ENCODE data around the gene PSENEN. TPM values are rescaled to one million over a fixed set of nuclear protein-coding genes. Genes with fewer than 3 reads are reported as not detected.
A peak's percentile ranks its signal among the peaks of the same experiment; 100 is the strongest.
"Not testable (repeated sequence)": the region's sequence is repeated elsewhere in the genome, so short reads cannot be mapped to it uniquely, and the experiment has no call there.

PSENEN gene
- total RNA-seq, 2 experiments from 2014 or later = 37.2 to 41.3 TPM

DNA sequence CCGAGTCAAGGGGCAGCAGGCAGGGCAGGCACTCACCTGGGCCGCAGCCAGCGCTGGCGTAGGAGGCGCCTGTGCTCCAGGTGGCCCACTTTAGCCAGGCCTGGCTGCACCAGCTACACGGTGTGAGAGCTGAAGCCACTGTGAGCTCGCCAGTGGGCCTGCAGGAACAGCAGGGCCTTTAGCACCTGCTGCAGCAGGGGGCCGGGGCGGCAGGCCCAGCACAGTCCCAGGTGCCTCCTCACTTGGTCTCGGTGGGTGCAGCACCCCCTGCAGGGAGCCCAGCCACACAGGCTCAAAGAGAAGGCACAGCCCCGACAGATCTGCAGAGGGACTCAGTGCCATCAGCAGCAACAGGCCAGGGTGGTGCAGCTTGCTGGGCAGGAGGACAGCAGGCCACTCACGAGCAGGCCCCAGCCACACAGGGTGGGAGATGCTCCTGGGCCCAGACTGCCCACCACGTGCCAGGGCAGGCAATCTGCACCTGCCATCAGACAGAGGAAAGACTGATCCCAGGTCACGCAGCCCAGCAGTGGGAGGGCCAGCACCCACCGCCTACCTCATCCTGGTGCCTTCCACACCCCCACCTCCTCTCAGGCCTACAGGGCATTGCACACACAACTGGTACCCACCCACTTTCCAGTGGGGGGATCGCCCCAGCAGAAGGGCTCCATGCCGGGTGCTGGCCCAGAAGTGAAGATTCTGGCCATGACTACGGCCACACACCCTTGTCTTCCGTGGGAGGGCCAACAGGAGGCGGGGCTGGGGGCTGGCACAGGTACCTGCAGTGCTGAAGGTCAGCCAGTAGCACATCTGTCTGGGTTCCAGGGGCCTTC is 45.7 kb downstream of the PSENEN start:
- no peak overlapping the region for H3K27ac Mint-ChIP-seq
- H3K27me3 Mint-ChIP-seq = peaks cover 8% of the 10 kb centered on the region
- DNase-seq = peak; percentile 39
- ChIA-PET CTCF (no interaction called here), POLR2A (interaction anchor here (1.2 kb wide), 1 partner anchor 15 kb away, joined by 4 read pairs; no protein-coding TSS in a partner anchor)
- no peaks in the 10 kb centered on the region for H3K9me3 Mint-ChIP-seq
- TF ChIP-seq, protein P1, sequence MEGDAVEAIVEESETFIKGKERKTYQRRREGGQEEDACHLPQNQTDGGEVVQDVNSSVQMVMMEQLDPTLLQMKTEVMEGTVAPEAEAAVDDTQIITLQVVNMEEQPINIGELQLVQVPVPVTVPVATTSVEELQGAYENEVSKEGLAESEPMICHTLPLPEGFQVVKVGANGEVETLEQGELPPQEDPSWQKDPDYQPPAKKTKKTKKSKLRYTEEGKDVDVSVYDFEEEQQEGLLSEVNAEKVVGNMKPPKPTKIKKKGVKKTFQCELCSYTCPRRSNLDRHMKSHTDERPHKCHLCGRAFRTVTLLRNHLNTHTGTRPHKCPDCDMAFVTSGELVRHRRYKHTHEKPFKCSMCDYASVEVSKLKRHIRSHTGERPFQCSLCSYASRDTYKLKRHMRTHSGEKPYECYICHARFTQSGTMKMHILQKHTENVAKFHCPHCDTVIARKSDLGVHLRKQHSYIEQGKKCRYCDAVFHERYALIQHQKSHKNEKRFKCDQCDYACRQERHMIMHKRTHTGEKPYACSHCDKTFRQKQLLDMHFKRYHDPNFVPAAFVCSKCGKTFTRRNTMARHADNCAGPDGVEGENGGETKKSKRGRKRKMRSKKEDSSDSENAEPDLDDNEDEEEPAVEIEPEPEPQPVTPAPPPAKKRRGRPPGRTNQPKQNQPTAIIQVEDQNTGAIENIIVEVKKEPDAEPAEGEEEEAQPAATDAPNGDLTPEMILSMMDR (IDR thresholded peaks at IDR 0.05) = no peak
- no peak overlapping the region for H3K4me3 Mint-ChIP-seq
- H3K36me3 Mint-ChIP-seq (ENCODE audit: low read depth) = no peaks in the 10 kb centered on the region
- no peaks in the 10 kb centered on the region for H3K4me1 Mint-ChIP-seq (ENCODE audit: low read depth)
- intact Hi-C loops (cut with micrococcal nuclease) = no loop called here
- ATAC-seq = peak; percentile 72

DNA sequence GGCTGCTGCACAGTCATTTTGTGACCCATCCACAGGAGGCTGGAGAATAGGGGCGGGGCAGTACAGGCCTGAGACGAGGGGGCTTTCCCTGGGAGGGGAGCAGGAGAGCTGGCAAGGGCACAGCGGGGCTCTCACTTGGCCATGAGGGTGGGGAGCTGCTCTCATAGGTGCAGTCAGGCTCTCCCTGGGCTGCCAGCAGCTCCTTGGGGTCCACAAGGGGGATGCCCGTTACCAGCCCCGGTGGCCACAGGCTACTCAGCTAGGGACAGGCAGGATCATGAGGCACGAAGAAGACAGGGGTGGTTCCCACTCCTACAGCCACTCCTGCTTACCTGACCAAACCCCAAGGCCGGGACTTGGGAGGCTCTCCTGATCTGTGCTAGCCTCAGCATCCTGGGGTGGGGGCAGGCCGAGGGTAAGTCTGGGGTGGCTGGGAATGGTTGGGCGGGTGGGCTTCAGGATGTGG is 46.4 kb downstream of the PSENEN start:
- H3K4me1 Mint-ChIP-seq (ENCODE audit: low read depth) = no peaks in the 10 kb centered on the region
- no peaks in the 10 kb centered on the region for H3K9me3 Mint-ChIP-seq
- H3K27ac Mint-ChIP-seq = no peak overlapping the region
- TF ChIP-seq, protein P1 (IDR thresholded peaks at IDR 0.05) = no peak
- H3K36me3 Mint-ChIP-seq (ENCODE audit: low read depth) = no peaks in the 10 kb centered on the region
- no peak overlapping the region for H3K4me3 Mint-ChIP-seq
- CTCF ChIA-PET = no interaction called here
- POLR2A ChIA-PET = interaction anchor here (1.2 kb wide), 1 partner anchor 15 kb away, joined by 4 read pairs; no protein-coding TSS in a partner anchor
- ATAC-seq = no peak
- intact Hi-C loops (cut with micrococcal nuclease) = no loop called here
- no peak for DNase-seq
- peaks cover 13% of the 10 kb centered on the region for H3K27me3 Mint-ChIP-seq

DNA sequence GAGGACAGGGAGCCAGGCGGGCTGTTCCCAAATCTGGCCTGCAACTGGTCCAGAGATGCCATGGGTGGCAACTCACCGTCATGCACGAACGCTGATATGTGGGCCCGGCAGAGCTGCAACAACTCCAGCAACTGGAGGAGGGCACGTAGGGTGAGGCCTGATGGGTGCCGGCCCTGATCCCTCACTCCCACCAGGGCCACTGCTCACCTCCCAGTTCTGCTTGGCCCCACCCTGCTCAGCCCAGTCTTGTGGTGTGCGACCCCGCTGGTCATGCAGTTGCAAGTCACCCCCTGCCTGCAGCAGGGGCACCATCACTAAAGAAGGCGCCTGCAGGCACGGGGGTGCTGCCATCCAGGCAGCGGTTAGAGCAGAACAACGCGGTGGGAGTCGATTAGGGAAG is 46.9 kb downstream of the PSENEN start:
- H3K4me1 Mint-ChIP-seq (ENCODE audit: low read depth) = peaks cover 4% of the 10 kb centered on the region
- TF ChIP-seq, protein P1 (IDR thresholded peaks at IDR 0.05) = no peak
- intact Hi-C loops (cut with micrococcal nuclease) = no loop called here
- ATAC-seq = no peak
- DNase-seq = no peak
- CTCF ChIA-PET = no interaction called here
- peaks cover 17% of the 10 kb centered on the region for H3K27me3 Mint-ChIP-seq
- H3K9me3 Mint-ChIP-seq = no peaks in the 10 kb centered on the region
- no peaks in the 10 kb centered on the region for H3K36me3 Mint-ChIP-seq (ENCODE audit: low read depth)
- POLR2A ChIA-PET = no interaction called here
- H3K27ac Mint-ChIP-seq = no peak overlapping the region
- no peak overlapping the region for H3K4me3 Mint-ChIP-seq

DNA sequence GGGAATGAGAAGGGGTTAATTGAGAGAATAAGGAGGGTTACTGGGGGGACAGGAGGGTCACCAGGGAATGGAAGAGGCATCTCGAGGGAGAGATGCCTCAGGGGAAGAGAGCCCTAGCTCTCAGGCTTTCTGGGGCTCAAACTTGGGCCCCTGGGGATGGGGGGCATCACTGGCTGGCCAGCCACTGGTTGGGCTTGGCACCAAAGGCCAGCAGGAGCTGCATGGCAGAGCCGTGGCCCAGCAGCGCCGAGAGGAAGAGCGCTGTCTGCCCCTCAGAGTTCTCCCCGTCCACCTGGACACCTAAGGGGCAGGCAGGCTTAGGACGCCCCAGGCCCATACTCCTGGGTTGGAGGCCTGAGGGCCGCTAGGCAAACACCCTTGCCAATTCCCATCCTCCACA is 47.4 kb downstream of the PSENEN start:
- H3K27ac Mint-ChIP-seq = no peak overlapping the region
- DNase-seq = no peak
- H3K36me3 Mint-ChIP-seq (ENCODE audit: low read depth) = no peaks in the 10 kb centered on the region
- peaks cover 4% of the 10 kb centered on the region for H3K4me1 Mint-ChIP-seq (ENCODE audit: low read depth)
- CTCF ChIA-PET = no interaction called here
- POLR2A ChIA-PET = no interaction called here
- TF ChIP-seq, protein P1 (IDR thresholded peaks at IDR 0.05) = no peak
- H3K4me3 Mint-ChIP-seq = no peak overlapping the region
- intact Hi-C loops (cut with micrococcal nuclease) = no loop called here
- no peaks in the 10 kb centered on the region for H3K9me3 Mint-ChIP-seq
- no peak for ATAC-seq
- peaks cover 21% of the 10 kb centered on the region for H3K27me3 Mint-ChIP-seq

DNA sequence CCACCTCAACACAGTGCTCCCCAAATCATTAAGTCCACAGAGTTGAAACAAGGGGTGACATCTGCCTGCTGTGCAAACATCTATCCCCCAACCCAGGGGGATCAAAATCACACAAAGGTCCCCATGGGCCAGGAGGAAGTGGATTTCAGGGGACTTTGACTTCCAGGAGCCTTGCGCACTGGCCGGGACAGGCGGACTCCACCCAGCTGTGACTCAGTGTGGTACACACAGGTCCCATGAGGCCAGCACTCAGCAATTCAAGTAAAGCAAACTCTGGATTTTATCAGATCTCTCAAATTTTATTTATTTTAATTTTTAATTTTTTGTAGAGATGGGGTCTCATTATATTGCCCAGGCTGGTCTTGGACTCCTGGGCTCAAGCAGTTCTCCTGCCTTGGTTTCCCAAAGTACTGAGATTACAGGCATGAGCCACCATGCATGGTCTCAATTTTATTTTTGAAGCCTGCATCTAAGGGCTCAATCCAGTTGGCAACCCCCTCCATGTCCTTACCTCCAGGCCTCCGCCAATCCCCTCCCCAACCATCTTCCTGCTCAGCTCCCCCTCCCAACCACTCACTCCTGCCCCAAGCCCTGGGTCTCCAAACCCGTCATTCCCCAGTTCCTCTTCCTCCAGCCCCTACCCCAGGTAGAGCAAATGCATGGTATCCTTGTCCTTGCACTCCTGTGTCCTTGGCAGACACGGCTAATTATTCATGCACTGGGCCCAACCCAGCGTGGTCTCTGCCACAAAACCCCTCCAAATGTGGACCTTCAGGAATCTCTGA is 48.1 kb downstream of the PSENEN start:
- ChIA-PET POLR2A (no interaction called here), CTCF (no interaction called here)
- no peak overlapping the region for H3K4me3 Mint-ChIP-seq
- TF ChIP-seq, protein P1 (IDR thresholded peaks at IDR 0.05) = no peak
- H3K36me3 Mint-ChIP-seq (ENCODE audit: low read depth) = no peaks in the 10 kb centered on the region
- DNase-seq (no peak), ATAC-seq (no peak)
- peaks cover 4% of the 10 kb centered on the region for H3K4me1 Mint-ChIP-seq (ENCODE audit: low read depth)
- H3K27me3 Mint-ChIP-seq = peaks cover 25% of the 10 kb centered on the region
- intact Hi-C loops (cut with micrococcal nuclease) = no loop called here
- H3K27ac Mint-ChIP-seq = no peak overlapping the region
- no peaks in the 10 kb centered on the region for H3K9me3 Mint-ChIP-seq

DNA sequence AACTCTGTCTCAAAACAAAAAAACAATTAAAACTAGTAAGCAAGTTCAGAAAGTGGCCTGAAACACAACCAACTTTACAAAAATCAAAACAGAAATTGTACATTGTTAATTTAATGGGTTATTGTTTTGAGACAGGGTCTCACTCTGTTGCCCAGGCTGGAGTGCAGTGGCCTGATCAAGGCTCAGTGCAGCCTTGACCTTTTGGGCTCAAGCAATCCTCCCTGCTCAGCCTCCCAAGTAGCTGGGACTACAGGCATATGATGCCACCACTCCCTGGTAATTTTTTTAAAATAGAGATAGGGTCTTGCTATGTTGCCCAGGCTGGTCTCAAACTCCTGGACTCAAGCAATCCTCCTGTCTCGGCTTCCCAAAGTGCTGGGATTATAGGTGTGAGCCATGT is 50.1 kb downstream of the PSENEN start:
- H3K4me1 Mint-ChIP-seq (ENCODE audit: low read depth); H3K9me3 Mint-ChIP-seq; H3K4me3 Mint-ChIP-seq; H3K36me3 Mint-ChIP-seq (ENCODE audit: low read depth); ATAC-seq; intact Hi-C loops (cut with micrococcal nuclease); DNase-seq; CTCF ChIA-PET; POLR2A ChIA-PET; H3K27ac Mint-ChIP-seq: not testable (repeated sequence)
- peaks cover 27% of the 10 kb centered on the region for H3K27me3 Mint-ChIP-seq
